HepG2 (cell line): ENCODE results near the gene PFKFB4. TPM values are rescaled to one million over a fixed set of nuclear protein-coding genes. Genes with fewer than 3 reads are reported as not detected.

Experiments used
- ATAC-seq: fragments of 200-7000 bp; cut with Tn5 transposase; 3 replicates; pipeline ENCODE4 v1.9.1; 2020; ENCODE audit warnings: mild to moderate bottlenecking, moderate library complexity
- BruUV-seq: library from RNA; stranded (reverse); fragments of 400-500 nt; replicated peaks from 2 replicates; lab custom pipeline; 2021; lab: Mats Ljungman, UMichigan
- CTCF ChIA-PET: fragments of 300-600 bp; formaldehyde crosslinking; extraction: SDS; loops from one replicate; lab custom pipeline; 2021; ENCODE audit warnings: low total read pairs, inconsistent platforms, low intra/inter-chr PET ratio; lab: Yijun Ruan, JAX
- POLR2A ChIA-PET: fragments of 350-600 bp; sonication (Branson Sonifier 250); formaldehyde crosslinking; loops from one replicate; lab custom pipeline; 2020; ENCODE audit warnings: antibody characterized with exemption, inconsistent platforms; lab: Yijun Ruan, JAX
- DNase-seq: peaks from one replicate; pipeline ENCODE4 v3.0.0-alpha.2; 2015; ENCODE audit warnings: low spot score
- FAIRE-seq: peaks from 3 replicates; lab custom pipeline; 2011; peaks lifted over from hg19 to GRCh38; lab: Jason Lieb, UNC
- H2AFZ ChIP-seq: one replicate; pipeline ENCODE4 v1.6.1; 2011; ENCODE audit warnings: low read length, inconsistent platforms
- H3K27ac ChIP-seq: fragments of 300-600 bp; 3 replicates; pipeline ENCODE4 v1.8.0; 2011; ENCODE audit warnings: mixed run types, mild to moderate bottlenecking, mixed read lengths, low read length, inconsistent platforms; ENCODE audit not compliant: insufficient read depth; ENCODE audit errors: extremely low read length
- H3K27me3 ChIP-seq, 2 experiments: fragments of 200-600 bp in 1 of 2; 2 replicates in 1 of 2; 3 replicates in 1 of 2; pipeline versions ENCODE4 v1.6.0 to v1.8.0; 2011; ENCODE audit warnings: low read length in 2 of 2, mild to moderate bottlenecking in 2 of 2, moderate library complexity in 2 of 2, inconsistent platforms in 1 of 2; ENCODE audit not compliant: insufficient read depth in 2 of 2, control insufficient read depth in 1 of 2
- H3K36me3 ChIP-seq, 2 experiments: fragments of 200-600 bp in 1 of 2; replicated peaks in 1 of 2; 2 replicates in 1 of 2; 3 replicates in 1 of 2; pipeline versions ENCODE4 v1.5.1 to v1.8.0; 2011; ENCODE audit warnings: low read length in 2 of 2, inconsistent platforms in 1 of 2; ENCODE audit not compliant: insufficient read depth in 2 of 2, control insufficient read depth in 1 of 2
- H3K4me1 ChIP-seq: 2 replicates; pipeline ENCODE4 v1.5.1; 2012; ENCODE audit warnings: low read length, inconsistent platforms; ENCODE audit not compliant: insufficient read depth
- H3K4me2 ChIP-seq: 2 replicates; pipeline ENCODE4 v1.6.0; 2011; ENCODE audit warnings: low read depth, low read length, inconsistent platforms
- H3K4me3 ChIP-seq, 3 experiments: fragments of 200-600 bp in 1 of 3; sonication (generic), shearing (Covaris generic) in 1 of 3; replicated peaks in 1 of 3; 2 replicates each; pipeline ENCODE4 v1.5.1; 2011 to 2016; ENCODE audit warnings: low read length in 3 of 3, inconsistent platforms in 2 of 3, low read depth in 2 of 3, mild to moderate bottlenecking in 2 of 3, control low read depth in 1 of 3, mixed read lengths in 1 of 3; ENCODE audit not compliant: insufficient read depth in 1 of 3
- H3K79me2 ChIP-seq: one replicate; pipeline ENCODE4 v1.6.1; 2011; ENCODE audit warnings: low read length, inconsistent platforms; ENCODE audit not compliant: insufficient read depth
- H3K9ac ChIP-seq: 2 replicates; pipeline ENCODE4 v1.6.0; 2011; ENCODE audit warnings: mild to moderate bottlenecking, low read depth, low read length, inconsistent platforms; ENCODE audit not compliant: insufficient read depth
- H3K9me3 ChIP-seq: 2 replicates; pipeline ENCODE4 v1.5.1; 2012; ENCODE audit warnings: mild to moderate bottlenecking, low read length
- H4K20me1 ChIP-seq: 2 replicates; pipeline ENCODE4 v1.6.0; 2011; ENCODE audit warnings: inconsistent platforms, mild to moderate bottlenecking, low read length, moderate library complexity; ENCODE audit not compliant: insufficient read depth
- MLXIP ChIP-seq: sonication (generic); formaldehyde crosslinking; IDR thresholded peaks from 2 replicates; pipeline ENCODE4 v1.9.0; 2021; ENCODE audit warnings: missing genetic modification reagents, borderline replicate concordance
- ZFP82 ChIP-seq: sonication (generic); formaldehyde crosslinking; IDR thresholded peaks from 2 replicates; pipeline ENCODE4 v1.5.1; 2020; ENCODE audit warnings: mild to moderate bottlenecking, missing genetic modification reagents, borderline replicate concordance
- ZNF484 ChIP-seq: sonication (generic); formaldehyde crosslinking; IDR thresholded peaks from 2 replicates; pipeline ENCODE4 v1.5.1; 2020; ENCODE audit warnings: mild to moderate bottlenecking, low read depth, missing genetic modification reagents, borderline replicate concordance
- ZNF619 ChIP-seq: sonication (generic); formaldehyde crosslinking; IDR thresholded peaks from 2 replicates; pipeline ENCODE4 v1.4.0; 2020; ENCODE audit warnings: mild to moderate bottlenecking, missing genetic modification reagents
- WGBS: methylation state at CpG from one replicate; pipeline ENCODE4 v1.1.6; 2017; ENCODE audit warnings: low lambda C conversion rate; 5-methylcytosine and 5-hydroxymethylcytosine counted together
- in situ Hi-C: cut with HindIII; loops from 2 replicates; pipeline ENCODE4 v1.10.0; 2017; ENCODE audit warnings: low pct_unique_long_range_greater_than_20kb; ENCODE audit not compliant: extremely low pct_ligation_motif_present
- intact Hi-C: fragments of 100-400 bp; cut with micrococcal nuclease; formaldehyde crosslinking; loops from one replicate; pipeline ENCODE4 v1.10.0; 2022; ENCODE audit not compliant: unreplicated experiment
- polyA plus RNA-seq, 8 experiments: library from polyadenylated mRNA; depleted of rRNA in 3 of 8; stranded (reverse) in 7 of 8; unstranded in 1 of 8; fragments of >200 nt; fragmentation: Illumina TruSeq in 4 of 8; extraction: Trizol in 4 of 8; gene quantifications; 2 replicates each; pipeline versions ENCODE4 v1.2.1 to v1.2.3, GENCODE V29; 2011 to 2016; ENCODE audit warnings: low read depth in 4 of 8, missing spikeins in 1 of 8, mixed read lengths in 1 of 8; ENCODE audit not compliant: insufficient read depth in 1 of 8
- total RNA-seq, 5 experiments: library from RNA; depleted of rRNA; stranded (reverse); fragments of >200 nt; fragmentation: Illumina TruSeq; extraction: Trizol; gene quantifications; 2 replicates each; pipeline ENCODE4 v1.2.3, GENCODE V29; 2016; ENCODE audit warnings: low read depth in 1 of 5
- TF ChIP-seq, protein P1 (sequence below): sonication (generic); formaldehyde crosslinking; IDR thresholded peaks from 2 replicates; pipeline ENCODE4 v1.4.0; 2020; ENCODE audit warnings: mild to moderate bottlenecking, missing genetic modification reagents

Gene PFKFB4
- total and polyA plus RNA-seq, 2 of the 13 experiments (the other 11 are each of a cell fraction or from before 2014, with no cell fraction given): 7.1 to 103 TPM

- 78% methylated on average over 7 of the region's 7 CpGs for WGBS
- intact Hi-C loops (no loop called here), in situ Hi-C loops (no loop called here)
- no peaks in the 10 kb centered on the region for H4K20me1 ChIP-seq
- H3K27me3 ChIP-seq: no peaks in the 10 kb centered on the region
- TF ChIP-seq, protein P1, sequence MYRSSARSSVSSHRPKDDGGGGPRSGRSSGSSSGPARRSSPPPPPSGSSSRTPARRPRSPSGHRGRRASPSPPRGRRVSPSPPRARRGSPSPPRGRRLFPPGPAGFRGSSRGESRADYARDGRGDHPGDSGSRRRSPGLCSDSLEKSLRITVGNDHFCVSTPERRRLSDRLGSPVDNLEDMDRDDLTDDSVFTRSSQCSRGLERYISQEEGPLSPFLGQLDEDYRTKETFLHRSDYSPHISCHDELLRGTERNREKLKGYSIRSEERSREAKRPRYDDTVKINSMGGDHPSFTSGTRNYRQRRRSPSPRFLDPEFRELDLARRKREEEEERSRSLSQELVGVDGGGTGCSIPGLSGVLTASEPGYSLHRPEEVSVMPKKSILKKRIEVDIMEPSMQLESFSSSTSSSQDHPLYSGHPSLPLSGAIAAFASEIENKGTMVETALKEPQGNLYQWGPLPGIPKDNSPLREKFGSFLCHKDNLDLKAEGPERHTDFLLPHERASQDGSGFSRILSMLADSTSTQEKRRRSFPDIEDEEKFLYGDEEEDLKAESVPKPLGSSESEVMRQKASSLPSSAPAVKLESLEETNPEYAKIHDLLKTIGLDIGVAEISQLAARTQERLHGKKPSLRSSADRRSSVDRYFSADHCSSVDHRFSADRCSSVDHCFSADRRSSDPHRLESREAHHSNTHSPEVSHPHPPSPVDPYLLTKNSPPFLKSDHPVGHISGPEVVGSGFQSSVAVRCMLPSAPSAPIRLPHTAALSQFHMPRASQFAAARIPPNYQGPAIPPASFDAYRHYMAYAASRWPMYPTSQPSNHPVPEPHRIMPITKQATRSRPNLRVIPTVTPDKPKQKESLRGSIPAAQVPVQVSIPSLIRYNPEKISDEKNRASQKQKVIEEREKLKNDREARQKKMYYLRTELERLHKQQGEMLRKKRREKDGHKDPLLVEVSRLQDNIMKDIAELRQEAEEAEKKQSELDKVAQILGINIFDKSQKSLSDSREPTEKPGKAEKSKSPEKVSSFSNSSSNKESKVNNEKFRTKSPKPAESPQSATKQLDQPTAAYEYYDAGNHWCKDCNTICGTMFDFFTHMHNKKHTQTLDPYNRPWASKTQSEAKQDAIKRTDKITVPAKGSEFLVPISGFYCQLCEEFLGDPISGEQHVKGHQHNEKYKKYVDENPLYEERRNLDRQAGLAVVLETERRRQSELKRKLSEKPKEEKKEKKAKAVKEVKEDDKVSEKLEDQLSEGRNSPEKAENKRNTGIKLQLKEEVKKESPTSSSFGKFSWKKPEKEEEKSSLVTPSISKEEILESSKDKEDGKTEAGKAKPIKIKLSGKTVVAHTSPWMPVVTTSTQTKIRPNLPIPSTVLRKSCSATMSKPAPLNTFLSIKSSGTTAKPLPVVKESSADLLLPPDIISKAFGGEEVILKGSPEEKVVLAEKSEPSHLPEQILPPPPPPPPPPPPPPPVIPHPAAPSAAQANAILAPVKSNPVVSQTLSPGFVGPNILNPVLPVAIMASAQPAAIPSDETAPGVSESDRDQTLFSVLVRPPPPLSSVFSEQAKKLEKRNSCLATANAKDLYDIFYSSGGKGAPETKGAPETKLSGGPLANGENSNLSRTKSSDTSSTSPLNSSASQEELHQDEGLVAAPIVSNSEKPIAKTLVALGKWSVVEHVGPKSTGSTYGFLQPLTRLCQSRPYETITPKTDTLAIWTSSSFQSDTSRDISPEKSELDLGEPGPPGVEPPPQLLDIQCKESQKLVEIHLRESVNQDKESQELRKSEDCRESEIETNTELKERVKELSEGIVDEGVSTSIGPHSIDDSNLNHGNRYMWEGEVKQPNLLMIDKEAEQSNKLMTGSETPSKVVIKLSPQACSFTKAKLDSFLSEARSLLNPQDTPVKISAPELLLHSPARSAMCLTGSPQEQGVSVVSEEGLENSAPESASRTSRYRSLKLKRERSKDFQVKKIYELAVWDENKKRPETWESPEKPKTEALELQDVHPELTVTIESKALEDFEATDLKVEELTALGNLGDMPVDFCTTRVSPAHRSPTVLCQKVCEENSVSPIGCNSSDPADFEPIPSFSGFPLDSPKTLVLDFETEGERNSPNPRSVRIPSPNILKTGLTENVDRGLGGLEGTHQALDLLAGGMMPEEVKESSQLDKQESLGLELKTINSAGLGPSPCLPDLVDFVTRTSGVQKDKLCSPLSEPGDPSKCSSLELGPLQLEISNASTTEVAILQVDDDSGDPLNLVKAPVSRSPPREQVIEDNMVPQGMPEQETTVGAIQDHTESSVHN (CRISPR knock-in tag): no peak
- TF ChIP-seq ZFP82 (CRISPR knock-in tag): no peak
- no peak for TF ChIP-seq MLXIP (CRISPR knock-in tag)
- no peak for TF ChIP-seq ZNF484
- TF ChIP-seq ZNF619: no peak
- CTCF ChIA-PET: no interaction called here
- FAIRE-seq (no peak), ATAC-seq (no peak), DNase-seq (no peak)
- H3K4me3 ChIP-seq: no peak overlapping the region
- no peak overlapping the region for H3K27ac ChIP-seq
- POLR2A ChIA-PET: interaction anchor here (1.5 kb wide), 1 partner anchor 19 kb away, joined by 4 read pairs; no protein-coding TSS in a partner anchor
- H3K9me3 ChIP-seq: no peaks in the 10 kb centered on the region
- H3K36me3 ChIP-seq: no peaks in the 10 kb centered on the region
- H3K9ac ChIP-seq: no peak overlapping the region
- H2AFZ ChIP-seq: no peak overlapping the region
- 0 out of 2 replicates have a peak, but pooled peaks cover 3% of the 10 kb centered on the region for H3K4me1 ChIP-seq
- no peaks in the 10 kb centered on the region for H3K79me2 ChIP-seq
- H3K4me2 ChIP-seq: no peak overlapping the region
- BruUV-seq: no TSS peak
Measured at GRCh38 chr3:48492461-48493202, 64.0 kb downstream of the PFKFB4 start.
